Measurements from ENCODE around the gene HECW1. TPM values are rescaled to one million over a fixed set of nuclear protein-coding genes. Genes with fewer than 3 reads are reported as not detected.
"Not testable (repeated sequence)": the region's sequence is repeated elsewhere in the genome, so short reads cannot be mapped to it uniquely, and the experiment has no call there.

Gene HECW1
- total RNA-seq: not detected

- peaks cover 6% of the 10 kb centered on the region for H3K4me1 Mint-ChIP-seq (ENCODE audit: low read depth)
- H3K27ac Mint-ChIP-seq: no peak within 1 kb of the TSS
- no peaks in the 10 kb centered on the region for H3K9me3 Mint-ChIP-seq
- DNase-seq: no peak
- peaks cover 66% of the 10 kb centered on the region for H3K27me3 Mint-ChIP-seq (ENCODE audit: low read depth)
- intact Hi-C loops (cut with micrococcal nuclease): no loop called here
- CTCF ChIA-PET: no interaction called here
- no peak within 1 kb of the TSS for H3K4me3 Mint-ChIP-seq
- H3K36me3 Mint-ChIP-seq (ENCODE audit: low read depth): no peaks in the 10 kb centered on the region
Measured at GRCh38 chr7:43112459-43112940, at the start of gene HECW1. Gene HECW1, plus strand, starts transcription at chr7:43112647. Its CDS starts 131,259 bp downstream, at chr7:43243906.

GRCh38 chr7:43071604-43072003 lies 40.8 kb upstream of the HECW1 start:
- Mint-ChIP-seq H3K27ac (no peak overlapping the region), H3K4me3 (no peak overlapping the region), H3K27me3 (ENCODE audit: low read depth) (peaks cover 26% of the 10 kb centered on the region), H3K36me3 (ENCODE audit: low read depth) (no peaks in the 10 kb centered on the region), H3K9me3 (no peaks in the 10 kb centered on the region), H3K4me1 (ENCODE audit: low read depth) (peaks cover 6% of the 10 kb centered on the region)
- intact Hi-C loops (cut with micrococcal nuclease): loop anchor here (10.0 kb wide), 1 partner anchor 663 kb away; no protein-coding TSS in a partner anchor
- CTCF ChIA-PET: interaction anchor here (1.3 to 1.8 kb wide), 3 partner anchors 8 to 34 kb away, joined by 4 to 7 read pairs (median 5); no protein-coding TSS in a partner anchor
- peak; percentile 47 for DNase-seq

- Mint-ChIP-seq H3K9me3 (no peaks in the 10 kb centered on the region), H3K36me3 (ENCODE audit: low read depth) (peaks cover 2% of the 10 kb centered on the region), H3K4me1 (ENCODE audit: low read depth) (peaks cover 13% of the 10 kb centered on the region), H3K27me3 (ENCODE audit: low read depth) (peaks cover 25% of the 10 kb centered on the region), H3K4me3 (no peak overlapping the region), H3K27ac (no peak overlapping the region)
- CTCF ChIA-PET: interaction anchor here (1.8 kb wide), 1 partner anchor 14 kb away, joined by 5 read pairs; no protein-coding TSS in a partner anchor
- no peak for DNase-seq
- intact Hi-C loops (cut with micrococcal nuclease): loop anchor here (10.0 kb wide), 1 partner anchor 662 kb away; no protein-coding TSS in a partner anchor
Measured at GRCh38 chr7:43072530-43072929, 39.9 kb upstream of the HECW1 start.

- H3K9me3 Mint-ChIP-seq; H3K4me3 Mint-ChIP-seq; CTCF ChIA-PET; H3K36me3 Mint-ChIP-seq (ENCODE audit: low read depth); DNase-seq; H3K27ac Mint-ChIP-seq: not testable (repeated sequence)
- Mint-ChIP-seq H3K4me1 (ENCODE audit: low read depth) (peaks cover 13% of the 10 kb centered on the region), H3K27me3 (ENCODE audit: low read depth) (peaks cover 20% of the 10 kb centered on the region)
- intact Hi-C loops (cut with micrococcal nuclease): loop anchor here (10.0 kb wide), 1 partner anchor 661 kb away; no protein-coding TSS in a partner anchor
Measured at GRCh38 chr7:43073811-43074210, 38.6 kb upstream of the HECW1 start.

GRCh38 chr7:43076189-43076605 lies 36.2 kb upstream of the HECW1 start:
- peak; percentile 59 for DNase-seq
- CTCF ChIA-PET: interaction anchor here (1.4 to 2.3 kb wide), 2 partner anchors 135 to 506 kb away, joined by 3 to 8 read pairs; partner anchors contain the start of gene STK17A
- peaks cover 32% of the 10 kb centered on the region for H3K27me3 Mint-ChIP-seq (ENCODE audit: low read depth)
- H3K4me3 Mint-ChIP-seq: no peak overlapping the region
- H3K9me3 Mint-ChIP-seq: no peaks in the 10 kb centered on the region
- peaks cover 13% of the 10 kb centered on the region for H3K4me1 Mint-ChIP-seq (ENCODE audit: low read depth)
- peaks cover 2% of the 10 kb centered on the region for H3K36me3 Mint-ChIP-seq (ENCODE audit: low read depth)
- no peak overlapping the region for H3K27ac Mint-ChIP-seq
- intact Hi-C loops (cut with micrococcal nuclease): loop anchor here (1.0 to 10.0 kb wide), 8 partner anchors 33 to 1195 kb away; partner anchors contain the start of gene C7orf25

- Mint-ChIP-seq H3K27me3 (ENCODE audit: low read depth) (peaks cover 34% of the 10 kb centered on the region), H3K9me3 (no peaks in the 10 kb centered on the region), H3K4me3 (no peak overlapping the region), H3K4me1 (ENCODE audit: low read depth) (peaks cover 13% of the 10 kb centered on the region), H3K36me3 (ENCODE audit: low read depth) (peaks cover 2% of the 10 kb centered on the region), H3K27ac (no peak overlapping the region)
- intact Hi-C loops (cut with micrococcal nuclease): loop anchor here (1.0 to 10.0 kb wide), 8 partner anchors 32 to 1195 kb away; partner anchors contain the start of gene C7orf25
- CTCF ChIA-PET: interaction anchor here (1.4 to 2.3 kb wide), 2 partner anchors 135 to 506 kb away, joined by 3 to 8 read pairs; partner anchors contain the start of gene STK17A
- DNase-seq: no peak
Measured at GRCh38 chr7:43076606-43077005, 35.8 kb upstream of the HECW1 start.

GRCh38 chr7:43077285-43077684 lies 35.2 kb upstream of the HECW1 start:
- CTCF ChIA-PET: interaction anchor here (0.6 to 2.3 kb wide), 4 partner anchors 25 to 505 kb away, joined by 3 to 8 read pairs (median 4); partner anchors contain the start of gene STK17A
- no peak for DNase-seq
- H3K4me3 Mint-ChIP-seq: no peak overlapping the region
- peaks cover 13% of the 10 kb centered on the region for H3K4me1 Mint-ChIP-seq (ENCODE audit: low read depth)
- H3K27ac Mint-ChIP-seq: no peak overlapping the region
- peaks cover 2% of the 10 kb centered on the region for H3K36me3 Mint-ChIP-seq (ENCODE audit: low read depth)
- no peaks in the 10 kb centered on the region for H3K9me3 Mint-ChIP-seq
- H3K27me3 Mint-ChIP-seq (ENCODE audit: low read depth): peaks cover 37% of the 10 kb centered on the region
- intact Hi-C loops (cut with micrococcal nuclease): loop anchor here (2.0 to 10.0 kb wide), 3 partner anchors 32 to 658 kb away; no protein-coding TSS in a partner anchor

GRCh38 chr7:43077732-43078391 lies 34.6 kb upstream of the HECW1 start:
- CTCF ChIA-PET: interaction anchor here (0.6 to 2.3 kb wide), 2 partner anchors 137 to 344 kb away, joined by 3 to 8 read pairs; no protein-coding TSS in a partner anchor
- H3K4me3 Mint-ChIP-seq: no peak overlapping the region
- H3K27ac Mint-ChIP-seq: no peak overlapping the region
- no peaks in the 10 kb centered on the region for H3K9me3 Mint-ChIP-seq
- peaks cover 38% of the 10 kb centered on the region for H3K27me3 Mint-ChIP-seq (ENCODE audit: low read depth)
- peaks cover 2% of the 10 kb centered on the region for H3K36me3 Mint-ChIP-seq (ENCODE audit: low read depth)
- H3K4me1 Mint-ChIP-seq (ENCODE audit: low read depth): peaks cover 13% of the 10 kb centered on the region
- intact Hi-C loops (cut with micrococcal nuclease): loop anchor here (2.0 to 10.0 kb wide), 3 partner anchors 31 to 657 kb away; no protein-coding TSS in a partner anchor
- DNase-seq: peak; percentile 11

GRCh38 chr7:43078794-43079193 lies 33.7 kb upstream of the HECW1 start:
- CTCF ChIA-PET: no interaction called here
- no peak overlapping the region for H3K4me3 Mint-ChIP-seq
- peaks cover 33% of the 10 kb centered on the region for H3K27me3 Mint-ChIP-seq (ENCODE audit: low read depth)
- H3K36me3 Mint-ChIP-seq (ENCODE audit: low read depth): peaks cover 2% of the 10 kb centered on the region
- intact Hi-C loops (cut with micrococcal nuclease): loop anchor here (5.0 to 10.0 kb wide), 2 partner anchors 184 to 656 kb away; no protein-coding TSS in a partner anchor
- peaks cover 13% of the 10 kb centered on the region for H3K4me1 Mint-ChIP-seq (ENCODE audit: low read depth)
- no peak for DNase-seq
- no peaks in the 10 kb centered on the region for H3K9me3 Mint-ChIP-seq
- H3K27ac Mint-ChIP-seq: no peak overlapping the region

- Mint-ChIP-seq H3K27ac (no peak overlapping the region), H3K4me1 (ENCODE audit: low read depth) (peaks cover 8% of the 10 kb centered on the region), H3K9me3 (no peaks in the 10 kb centered on the region), H3K27me3 (ENCODE audit: low read depth) (peaks cover 52% of the 10 kb centered on the region), H3K36me3 (ENCODE audit: low read depth) (peaks cover 2% of the 10 kb centered on the region), H3K4me3 (no peak overlapping the region)
- intact Hi-C loops (cut with micrococcal nuclease): no loop called here
- CTCF ChIA-PET: no interaction called here
- no peak for DNase-seq
Measured at GRCh38 chr7:43081603-43082002, 30.8 kb upstream of the HECW1 start.

GRCh38 chr7:43083106-43083505 lies 29.3 kb upstream of the HECW1 start:
- H3K36me3 Mint-ChIP-seq (ENCODE audit: low read depth): no peaks in the 10 kb centered on the region
- peaks cover 53% of the 10 kb centered on the region for H3K27me3 Mint-ChIP-seq (ENCODE audit: low read depth)
- H3K9me3 Mint-ChIP-seq: no peaks in the 10 kb centered on the region
- H3K4me1 Mint-ChIP-seq (ENCODE audit: low read depth): no peaks in the 10 kb centered on the region
- intact Hi-C loops (cut with micrococcal nuclease): no loop called here
- H3K4me3 Mint-ChIP-seq: no peak overlapping the region
- CTCF ChIA-PET: interaction anchor here (0.7 kb wide), 1 partner anchor 934 kb away, joined by 4 read pairs; no protein-coding TSS in a partner anchor
- no peak overlapping the region for H3K27ac Mint-ChIP-seq
- no peak for DNase-seq

GRCh38 chr7:43085017-43085416 lies 27.4 kb upstream of the HECW1 start:
- CTCF ChIA-PET: interaction anchor here (1.6 kb wide), 1 partner anchor 144 kb away, joined by 5 read pairs; no protein-coding TSS in a partner anchor
- H3K27me3 Mint-ChIP-seq (ENCODE audit: low read depth): peaks cover 51% of the 10 kb centered on the region
- no peaks in the 10 kb centered on the region for H3K9me3 Mint-ChIP-seq
- no peak overlapping the region for H3K27ac Mint-ChIP-seq
- H3K36me3 Mint-ChIP-seq (ENCODE audit: low read depth): no peaks in the 10 kb centered on the region
- no peak overlapping the region for H3K4me3 Mint-ChIP-seq
- intact Hi-C loops (cut with micrococcal nuclease): no loop called here
- DNase-seq: no peak
- no peaks in the 10 kb centered on the region for H3K4me1 Mint-ChIP-seq (ENCODE audit: low read depth)

All from activated naive CD4-positive, alpha-beta T cell treated with anti-CD3 and anti-CD28 coated beads for 36 hours (primary cell).